Ishikawa (cell line): ENCODE data around the gene DLX2.

Source experiments
- CEBPB ChIP-seq: IDR thresholded peaks from 2 replicates; pipeline ENCODE4 v1.6.1; 2012
- CREB1 ChIP-seq: IDR thresholded peaks from 2 replicates; pipeline ENCODE4 v1.6.1; 2012; ENCODE audit warnings: low read depth
- EGR1 ChIP-seq: IDR thresholded peaks from 2 replicates; pipeline ENCODE4 v1.6.1; 2012
- EP300 ChIP-seq: IDR thresholded peaks from 2 replicates; pipeline ENCODE4 v1.6.1; 2012; ENCODE audit warnings: borderline replicate concordance
- FOXM1 ChIP-seq: IDR thresholded peaks from 2 replicates; pipeline ENCODE4 v1.6.1; 2012; ENCODE audit warnings: low read depth, borderline replicate concordance
- NFIC ChIP-seq: IDR thresholded peaks from 2 replicates; pipeline ENCODE4 v1.6.1; 2012
- RAD21 ChIP-seq: IDR thresholded peaks from 2 replicates; pipeline ENCODE4 v1.6.1; 2012; ENCODE audit warnings: low read depth
- REST ChIP-seq: IDR thresholded peaks from 2 replicates; pipeline ENCODE4 v1.6.1; 2012; ENCODE audit warnings: low read depth, mild to moderate bottlenecking
- TAF1 ChIP-seq: IDR thresholded peaks from 2 replicates; pipeline ENCODE4 v1.6.1; 2012; ENCODE audit warnings: low read depth, mild to moderate bottlenecking
- TCF12 ChIP-seq: IDR thresholded peaks from 2 replicates; pipeline ENCODE4 v1.6.1; 2012; ENCODE audit warnings: low read depth
- YY1 ChIP-seq: IDR thresholded peaks from 2 replicates; pipeline ENCODE4 v1.6.1; 2012; ENCODE audit warnings: low read depth
- ZBTB7A ChIP-seq: IDR thresholded peaks from 2 replicates; pipeline ENCODE4 v1.6.1; 2012; ENCODE audit warnings: low read depth
- TF ChIP-seq, protein P1 (sequence below): IDR thresholded peaks from 2 replicates; pipeline ENCODE4 v1.6.1; 2012

DNA sequence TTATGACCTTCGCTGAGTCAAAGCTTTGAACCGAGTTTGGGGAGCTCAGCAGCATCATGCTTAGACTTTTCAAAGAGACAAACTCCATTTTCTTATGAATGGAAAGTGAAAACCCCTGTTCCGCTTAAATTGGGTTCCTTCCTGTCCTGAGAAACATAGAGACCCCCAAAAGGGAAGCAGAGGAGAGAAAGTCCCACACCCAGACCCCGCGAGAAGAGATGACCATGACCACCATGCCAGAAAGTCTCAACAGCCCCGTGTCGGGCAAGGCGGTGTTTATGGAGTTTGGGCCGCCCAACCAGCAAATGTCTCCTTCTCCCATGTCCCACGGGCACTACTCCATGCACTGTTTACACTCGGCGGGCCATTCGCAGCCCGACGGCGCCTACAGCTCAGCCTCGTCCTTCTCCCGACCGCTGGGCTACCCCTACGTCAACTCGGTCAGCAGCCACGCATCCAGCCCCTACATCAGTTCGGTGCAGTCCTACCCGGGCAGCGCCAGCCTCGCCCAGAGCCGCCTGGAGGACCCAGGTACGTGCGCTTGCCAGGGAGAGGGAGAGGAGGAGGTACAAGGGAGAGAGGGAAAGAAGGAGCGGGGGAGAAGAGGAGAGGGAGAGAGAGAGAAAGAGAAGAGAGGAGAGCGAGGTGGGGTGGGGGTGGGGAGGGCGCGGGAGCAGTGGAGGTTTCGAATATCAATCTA lies 17.1 kb downstream of the DLX2 start, which contains the start of gene DLX1:
- no peak for TF ChIP-seq REST
- no peak for TF ChIP-seq CEBPB
- no peak for TF ChIP-seq ZBTB7A
- TF ChIP-seq EGR1 = no peak
- TF ChIP-seq, protein P1, sequence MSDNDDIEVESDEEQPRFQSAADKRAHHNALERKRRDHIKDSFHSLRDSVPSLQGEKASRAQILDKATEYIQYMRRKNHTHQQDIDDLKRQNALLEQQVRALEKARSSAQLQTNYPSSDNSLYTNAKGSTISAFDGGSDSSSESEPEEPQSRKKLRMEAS = peak; percentile 31
- no peak; the same call in 1 of the 2 replicates for TF ChIP-seq TCF12
- TF ChIP-seq FOXM1 = no peak
- no peak for TF ChIP-seq NFIC
- TF ChIP-seq EP300 = no peak
- TF ChIP-seq RAD21 = no peak
- TF ChIP-seq CREB1 = no peak
- 0 out of 2 replicates have a peak, but pooled peaks have one; percentile 31 for TF ChIP-seq YY1
- no peak; the same call in 1 of the 2 replicates for TF ChIP-seq TAF1
